ENCODE measurements around the gene NUTM1.

GRCh38 chr15:34367101-34368081 lies 24.3 kb downstream of the NUTM1 start, which contains the start of gene LPCAT4:
- TF ChIP-seq CTCF (IDR thresholded peaks at IDR 0.05; ENCODE audit: poor library complexity) (peak; percentile 94), EZH2 (IDR thresholded peaks at IDR 0.05; ENCODE audit: borderline replicate concordance) (no peak), EZH2phosphoT487 (IDR thresholded peaks at IDR 0.05; ENCODE audit: low read depth, severe bottlenecking, unreplicated experiment) (no peak)
